Measurements from ENCODE around the gene SULT4A1.

- peak in 1 of 4 experiments; percentile 16 for TF ChIP-seq CTCF (IDR thresholded peaks at IDR 0.05)
- TF ChIP-seq POLR2A (IDR thresholded peaks at IDR 0.05): peak in 1 of 2 donors; percentile 52
Measured at GRCh38 chr22:43812149-43812842, 50.0 kb downstream of the SULT4A1 start, which contains the start of gene EFCAB6.
